K562 (cell line): ENCODE data around the gene TUT4. TPM values are rescaled to one million over a fixed set of nuclear protein-coding genes. Genes with fewer than 3 reads are reported as not detected.

Experiments used
- BHLHE40 ChIP-seq: IDR thresholded peaks from 2 replicates; pipeline ENCODE4 v1.6.1; 2011; ENCODE audit warnings: low read length, improper control_type of control experiment
- CBFB ChIP-seq: sonication (generic); formaldehyde crosslinking; IDR thresholded peaks from 2 replicates; pipeline ENCODE4 v1.4.0; 2020; ENCODE audit warnings: mild to moderate bottlenecking, missing genetic modification reagents
- GATA2 ChIP-seq: sonication (generic); formaldehyde crosslinking; IDR thresholded peaks from 2 replicates; pipeline ENCODE4 v1.4.0; 2020; ENCODE audit warnings: mild to moderate bottlenecking, missing genetic modification reagents
- HNRNPH1 ChIP-seq: fragments of 200-400 bp; formaldehyde crosslinking; optimal IDR thresholded peaks from 2 replicates; pipeline ENCODE3; 2017; ENCODE audit warnings: low read depth, mild to moderate bottlenecking, low read length, moderate library complexity
- HNRNPK ChIP-seq: fragments of 200-400 bp; formaldehyde crosslinking; IDR thresholded peaks from one replicate; pipeline ENCODE4 v1.6.1; 2018; ENCODE audit warnings: mild to moderate bottlenecking, low read depth, low read length; ENCODE audit not compliant: poor library complexity, severe bottlenecking
- HNRNPUL1 ChIP-seq: fragments of 200-400 bp; formaldehyde crosslinking; IDR thresholded peaks from 2 replicates; pipeline ENCODE4 v1.6.1; 2017; ENCODE audit warnings: low read length
- MAFF ChIP-seq: IDR thresholded peaks from 2 replicates; pipeline ENCODE4 v1.6.1; 2012; ENCODE audit warnings: low read length, improper control_type of control experiment
- NR2C1 ChIP-seq, 2 experiments: fragments of 450-650 bp; IDR thresholded peaks; 2 replicates each; pipeline ENCODE4 v1.6.1; 2017; ENCODE audit warnings: mild to moderate bottlenecking in 2 of 2, antibody characterized with exemption in 1 of 2, inconsistent platforms in 1 of 2, missing compliant biosample characterization in 1 of 2, missing genetic modification characterization in 1 of 2
- SMARCE1 ChIP-seq: fragments of 450-650 bp; IDR thresholded peaks from 2 replicates; pipeline ENCODE4 v1.7.1; 2016; ENCODE audit warnings: mild to moderate bottlenecking
- USF1 ChIP-seq: sonication (generic); formaldehyde crosslinking; IDR thresholded peaks from 2 replicates; pipeline ENCODE4 v1.9.0; 2022; ENCODE audit warnings: mild to moderate bottlenecking, missing genetic modification reagents
- ZNF398 ChIP-seq: fragments of 250-450 bp; sonication (Bioruptor Pico); IDR thresholded peaks from 2 replicates; pipeline ENCODE4 v1.8.0; 2021; ENCODE audit warnings: moderate library complexity, mild to moderate bottlenecking, inconsistent platforms
- polyA plus RNA-seq, 8 experiments: library from polyadenylated mRNA; depleted of rRNA in 4 of 8; stranded (reverse) in 5 of 8; unstranded in 3 of 8; fragments of >200 nt; fragmentation: Nextera tagmentation in 2 of 8; fragmentation: Illumina TruSeq in 1 of 8; extraction: Ambion mirVana in 2 of 8; extraction: Trizol in 1 of 8; gene quantifications; 2 replicates each; pipeline versions ENCODE4 v1.2.1 to v1.2.3, GENCODE V29; 2011 to 2014; ENCODE audit warnings: inconsistent platforms in 1 of 8, missing spikeins in 1 of 8
- total RNA-seq, 7 experiments: library from RNA; depleted of rRNA in 6 of 7; stranded (reverse); fragments of >200 nt in 6 of 7; fragmentation: Illumina TruSeq in 2 of 7; extraction: Trizol in 2 of 7; gene quantifications; 2 replicates each; pipeline versions ENCODE4 v1.2.1 to v1.2.3, GENCODE V29; 2011 to 2021; ENCODE audit warnings: low replicate concordance in 1 of 7

The TUT4 gene
- total and polyA plus RNA-seq, 9 of the 15 experiments (the other 6 are each of a cell fraction or from before 2014, with no cell fraction given): 15.8 to 53.5 (median 36.7) TPM

- no peak for TF ChIP-seq NR2C1 (IDR thresholded peaks at IDR 0.05)
- TF ChIP-seq NR2C1 (tag; IDR thresholded peaks at IDR 0.05): no peak
- TF ChIP-seq BHLHE40: no peak
- no peak for TF ChIP-seq USF1 (CRISPR knock-in tag)
- no peak for TF ChIP-seq HNRNPUL1
- no peak for TF ChIP-seq MAFF
- TF ChIP-seq CBFB (CRISPR knock-in tag): no peak
- no peak for TF ChIP-seq ZNF398 (CRISPR knock-in tag)
- TF ChIP-seq GATA2 (CRISPR knock-in tag): no peak
- no peak for TF ChIP-seq HNRNPK
- no peak for TF ChIP-seq HNRNPH1
- TF ChIP-seq SMARCE1: no peak
- TF ChIP-seq, all 486 proteins: peak for 0
These were observed 33.9 kb downstream of the TUT4 start (continued) for GRCh38 chr1:52518962-52519361.
